A549 (cell line): ENCODE results near the gene SLCO4A1. TPM values are rescaled to one million over a fixed set of nuclear protein-coding genes. Genes with fewer than 3 reads are reported as not detected.

Experiments
- ATAC-seq, 2 experiments: fragments of 200-7000 bp in 1 of 2; fragments of >200 bp in 1 of 2; cut with Nextera tagmentation in 1 of 2; cut with Tn5 transposase in 1 of 2; 3 replicates each; pipeline versions ENCODE4 v1.8.0 to v1.9.1; 2018 to 2020; ENCODE audit warnings: mild to moderate bottlenecking in 1 of 2, moderate library complexity in 1 of 2
- CTCF ChIA-PET: fragments of 300-600 bp; sonication (Branson Sonifier 250); formaldehyde crosslinking; extraction: SDS; loops from one replicate; lab custom pipeline; 2021; ENCODE audit warnings: antibody characterized with exemption, inconsistent platforms; lab: Yijun Ruan, JAX
- POLR2A ChIA-PET: fragments of 350-600 bp; formaldehyde crosslinking; extraction: SDS; loops from one replicate; lab custom pipeline; 2021; ENCODE audit warnings: antibody characterized with exemption, inconsistent platforms; lab: Yijun Ruan, JAX
- DNase-seq, 2 experiments: peaks; one replicate each; pipeline versions ENCODE4 v3.0.0 to v3.0.0-alpha.2; 2011 to 2016; ENCODE audit warnings: low read depth in 1 of 2, low spot score in 1 of 2
- FAIRE-seq: peaks from 2 replicates; lab custom pipeline; 2011; peaks lifted over from hg19 to GRCh38; lab: Jason Lieb, UNC
- H3K27ac ChIP-seq, 2 experiments: fragments of >200 bp; sonication (Bioruptor Twin); formaldehyde crosslinking; 3 replicates each; pipeline ENCODE4 v1.5.1; 2016 to 2017
- H3K4me1 ChIP-seq: fragments of >200 bp; sonication (Bioruptor Twin); formaldehyde crosslinking; 3 replicates; pipeline ENCODE4 v1.6.1; 2016
- H3K4me2 ChIP-seq: fragments of >200 bp; sonication (Bioruptor Twin); formaldehyde crosslinking; 3 replicates; pipeline ENCODE4 v1.6.1; 2016
- H3K4me3 ChIP-seq: fragments of >200 bp; sonication (Bioruptor Twin); formaldehyde crosslinking; 3 replicates; pipeline ENCODE4 v1.5.1; 2016
- H3K9me3 ChIP-seq: fragments of >200 bp; sonication (Bioruptor Twin); formaldehyde crosslinking; 3 replicates; pipeline ENCODE4 v1.6.1; 2016
- FOSB ChIP-seq: fragments of 250-450 bp; sonication (Bioruptor Pico); IDR thresholded peaks from 2 replicates; pipeline ENCODE4 v1.5.0; 2020; ENCODE audit warnings: mild to moderate bottlenecking, moderate library complexity
- GATA3 ChIP-seq: IDR thresholded peaks from 2 replicates; pipeline ENCODE4 v1.6.1; 2012; ENCODE audit warnings: borderline replicate concordance
- HEYL ChIP-seq: fragments of 250-450 bp; sonication (Bioruptor Pico); IDR thresholded peaks from 2 replicates; pipeline ENCODE4 v1.8.0; 2021; ENCODE audit warnings: mild to moderate bottlenecking, moderate library complexity
- JUN ChIP-seq, 2 experiments: fragments of >200 bp; sonication (Bioruptor Twin); formaldehyde crosslinking; IDR thresholded peaks; 2 replicates in 1 of 2; 3 replicates in 1 of 2; pipeline ENCODE4 v1.6.1; 2016 to 2017
- JUNB ChIP-seq: fragments of >200 bp; sonication (Bioruptor Twin); formaldehyde crosslinking; IDR thresholded peaks from 2 replicates; pipeline ENCODE4 v1.6.1; 2016
- KDM5A ChIP-seq: fragments of 200-600 bp; sonication (generic); IDR thresholded peaks from 2 replicates; pipeline ENCODE4 v1.6.1; 2016; ENCODE audit warnings: antibody characterized with exemption, mild to moderate bottlenecking
- POLR2AphosphoS2 ChIP-seq: conservative IDR thresholded peaks from 2 replicates; pipeline ENCODE4 v1.6.1; 2012; ENCODE audit warnings: low read length, improper control_type of control experiment, inconsistent platforms
- SMC3 ChIP-seq: fragments of >200 bp; sonication (Bioruptor Twin); formaldehyde crosslinking; IDR thresholded peaks from 3 replicates; pipeline ENCODE4 v1.6.1; 2018; ENCODE audit warnings: inconsistent platforms
- SREBF2 ChIP-seq: fragments of 450-650 bp; IDR thresholded peaks from 2 replicates; pipeline ENCODE4 v1.6.1; 2014; ENCODE audit warnings: mild to moderate bottlenecking, moderate library complexity
- TFCP2L1 ChIP-seq: fragments of 250-450 bp; sonication (Bioruptor Pico); IDR thresholded peaks from 2 replicates; pipeline ENCODE4 v1.5.0; 2021; ENCODE audit warnings: mild to moderate bottlenecking
- TP53 ChIP-seq: fragments of 250-450 bp; sonication (Bioruptor Pico); IDR thresholded peaks from 2 replicates; pipeline ENCODE4 v1.5.0; 2021; ENCODE audit warnings: mild to moderate bottlenecking, moderate library complexity
- ZC3H11A ChIP-seq: fragments of 450-650 bp; IDR thresholded peaks from 2 replicates; pipeline ENCODE4 v1.6.1; 2014; ENCODE audit warnings: antibody characterized with exemption, mild to moderate bottlenecking
- ZNF302 ChIP-seq: fragments of 250-450 bp; sonication (Bioruptor Pico); IDR thresholded peaks from 2 replicates; pipeline ENCODE4 v1.9.0; 2021; ENCODE audit warnings: inconsistent platforms, mild to moderate bottlenecking, moderate library complexity
- WGBS: methylation state at CpG from one replicate; pipeline ENCODE4 v1.1.6; 2017; ENCODE audit errors: missing lambda C conversion rate; 5-methylcytosine and 5-hydroxymethylcytosine counted together
- polyA plus RNA-seq, 4 experiments: library from polyadenylated mRNA; depleted of rRNA in 3 of 4; stranded (reverse); fragments of >200 nt; fragmentation: RNase III in 1 of 4; extraction: RNeasy Plus Mini Kit Qiagen cat#74134 plus additional on column Dnase treatment in 1 of 4; gene quantifications; 2 replicates in 3 of 4; 3 replicates in 1 of 4; pipeline ENCODE4 v1.2.3, GENCODE V29; 2011 to 2017
- TF ChIP-seq, protein P1 (sequence below): fragments of 150-350 bp; IDR thresholded peaks from 2 replicates; pipeline ENCODE4 v1.6.1; 2014; ENCODE audit warnings: low read depth, mild to moderate bottlenecking, low read length
- TF ChIP-seq, protein P2 (sequence below): IDR thresholded peaks from 2 replicates; pipeline ENCODE4 v1.6.1; 2012; ENCODE audit warnings: low read depth, borderline replicate concordance
- TF ChIP-seq, protein P3 (sequence below): fragments of >200 bp; sonication (Bioruptor Twin); formaldehyde crosslinking; IDR thresholded peaks from 3 replicates; pipeline ENCODE4 v1.6.1; 2016
- TF ChIP-seq, protein P4 (sequence below): fragments of 250-450 bp; sonication (Bioruptor Pico); IDR thresholded peaks from 2 replicates; pipeline ENCODE4 v1.5.0; 2021; ENCODE audit warnings: mild to moderate bottlenecking, moderate library complexity, borderline replicate concordance

Gene SLCO4A1
- polyA plus RNA-seq, 2 of the 4 experiments (the other 2 are of a cell fraction): 1.3 to 11.2 TPM

DNA sequence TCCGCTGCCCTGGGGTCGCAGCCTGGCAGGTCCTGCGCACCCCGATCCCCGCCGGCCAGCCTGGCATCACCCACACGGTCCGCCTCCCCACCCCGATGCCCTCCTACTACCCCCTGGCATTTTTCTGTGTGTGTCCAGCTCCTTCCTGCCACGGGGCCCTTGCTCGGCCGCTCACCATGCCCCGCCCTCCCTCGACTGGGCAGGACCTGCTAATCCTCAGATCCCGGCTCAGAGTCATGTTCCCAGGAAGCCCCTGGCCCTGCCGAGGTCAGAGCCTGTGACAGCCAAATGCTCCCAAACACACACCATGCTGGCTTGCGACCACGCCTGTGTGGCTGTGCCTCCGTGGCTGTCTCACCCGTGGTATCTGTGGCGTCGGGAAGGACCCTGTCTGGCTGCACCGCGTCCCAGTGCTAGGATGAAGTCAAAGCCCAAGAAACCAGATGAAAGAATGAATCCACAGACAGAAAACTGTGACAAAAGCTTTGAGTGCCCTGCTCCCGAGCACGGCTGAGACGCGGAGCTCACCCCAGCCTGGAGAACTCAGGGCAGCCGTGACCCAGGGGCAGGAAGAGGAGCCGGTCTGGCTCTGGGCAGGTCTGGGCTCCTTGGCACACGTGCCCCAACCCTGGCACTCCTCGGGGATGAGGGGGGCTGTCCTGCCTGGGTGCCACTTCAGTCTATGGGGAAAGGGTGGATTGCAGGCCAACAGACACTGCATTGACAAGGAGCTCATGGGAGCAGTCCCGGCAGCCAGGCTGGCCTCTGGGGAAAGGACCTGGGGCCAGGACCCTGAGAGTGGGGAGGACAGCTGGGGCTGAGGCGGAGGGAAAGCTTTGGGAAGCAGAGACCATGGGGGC lies 20.8 kb upstream of the SLCO4A1 start:
- Histone ChIP-seq H3K4me3 (no peak overlapping the region), H3K4me1 (peaks cover 42% of the 10 kb centered on the region), H3K4me2 (no peak overlapping the region), H3K9me3 (no peaks in the 10 kb centered on the region), H3K27ac (peak overlapping the region; percentile 88 to 91; a peak in 4 of 6 replicates)
- CTCF ChIA-PET: interaction anchor here (1.1 to 1.7 kb wide), 4 partner anchors 9 to 187 kb away, joined by 3 to 5 read pairs (median 4); no protein-coding TSS in a partner anchor
- FAIRE-seq (no peak), DNase-seq (no peak), ATAC-seq (no peak)
- POLR2A ChIA-PET: no interaction called here
- TF ChIP-seq ZC3H11A (no peak), TP53 (CRISPR knock-in tag) (no peak), JUNB (no peak), SREBF2 (no peak), FOSB (CRISPR knock-in tag) (no peak), TFCP2L1 (CRISPR knock-in tag) (no peak), POLR2AphosphoS2 (no peak), HEYL (CRISPR knock-in tag) (no peak), GATA3 (no peak), SMC3 (no peak), KDM5A (no peak), ZNF302 (CRISPR knock-in tag) (no peak)
- TF ChIP-seq, protein P1, sequence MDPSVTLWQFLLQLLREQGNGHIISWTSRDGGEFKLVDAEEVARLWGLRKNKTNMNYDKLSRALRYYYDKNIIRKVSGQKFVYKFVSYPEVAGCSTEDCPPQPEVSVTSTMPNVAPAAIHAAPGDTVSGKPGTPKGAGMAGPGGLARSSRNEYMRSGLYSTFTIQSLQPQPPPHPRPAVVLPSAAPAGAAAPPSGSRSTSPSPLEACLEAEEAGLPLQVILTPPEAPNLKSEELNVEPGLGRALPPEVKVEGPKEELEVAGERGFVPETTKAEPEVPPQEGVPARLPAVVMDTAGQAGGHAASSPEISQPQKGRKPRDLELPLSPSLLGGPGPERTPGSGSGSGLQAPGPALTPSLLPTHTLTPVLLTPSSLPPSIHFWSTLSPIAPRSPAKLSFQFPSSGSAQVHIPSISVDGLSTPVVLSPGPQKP: no peak
- TF ChIP-seq, protein P2, sequence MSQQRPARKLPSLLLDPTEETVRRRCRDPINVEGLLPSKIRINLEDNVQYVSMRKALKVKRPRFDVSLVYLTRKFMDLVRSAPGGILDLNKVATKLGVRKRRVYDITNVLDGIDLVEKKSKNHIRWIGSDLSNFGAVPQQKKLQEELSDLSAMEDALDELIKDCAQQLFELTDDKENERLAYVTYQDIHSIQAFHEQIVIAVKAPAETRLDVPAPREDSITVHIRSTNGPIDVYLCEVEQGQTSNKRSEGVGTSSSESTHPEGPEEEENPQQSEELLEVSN: no peak
- TF ChIP-seq, protein P3, sequence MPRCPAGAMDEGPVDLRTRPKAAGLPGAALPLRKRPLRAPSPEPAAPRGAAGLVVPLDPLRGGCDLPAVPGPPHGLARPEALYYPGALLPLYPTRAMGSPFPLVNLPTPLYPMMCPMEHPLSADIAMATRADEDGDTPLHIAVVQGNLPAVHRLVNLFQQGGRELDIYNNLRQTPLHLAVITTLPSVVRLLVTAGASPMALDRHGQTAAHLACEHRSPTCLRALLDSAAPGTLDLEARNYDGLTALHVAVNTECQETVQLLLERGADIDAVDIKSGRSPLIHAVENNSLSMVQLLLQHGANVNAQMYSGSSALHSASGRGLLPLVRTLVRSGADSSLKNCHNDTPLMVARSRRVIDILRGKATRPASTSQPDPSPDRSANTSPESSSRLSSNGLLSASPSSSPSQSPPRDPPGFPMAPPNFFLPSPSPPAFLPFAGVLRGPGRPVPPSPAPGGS: no peak
- TF ChIP-seq, protein P4, sequence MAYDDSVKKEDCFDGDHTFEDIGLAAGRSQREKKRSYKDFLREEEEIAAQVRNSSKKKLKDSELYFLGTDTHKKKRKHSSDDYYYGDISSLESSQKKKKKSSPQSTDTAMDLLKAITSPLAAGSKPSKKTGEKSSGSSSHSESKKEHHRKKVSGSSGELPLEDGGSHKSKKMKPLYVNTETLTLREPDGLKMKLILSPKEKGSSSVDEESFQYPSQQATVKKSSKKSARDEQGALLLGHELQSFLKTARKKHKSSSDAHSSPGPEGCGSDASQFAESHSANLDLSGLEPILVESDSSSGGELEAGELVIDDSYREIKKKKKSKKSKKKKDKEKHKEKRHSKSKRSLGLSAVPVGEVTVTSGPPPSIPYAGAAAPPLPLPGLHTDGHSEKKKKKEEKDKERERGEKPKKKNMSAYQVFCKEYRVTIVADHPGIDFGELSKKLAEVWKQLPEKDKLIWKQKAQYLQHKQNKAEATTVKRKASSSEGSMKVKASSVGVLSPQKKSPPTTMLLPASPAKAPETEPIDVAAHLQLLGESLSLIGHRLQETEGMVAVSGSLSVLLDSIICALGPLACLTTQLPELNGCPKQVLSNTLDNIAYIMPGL (CRISPR knock-in tag): no peak
- WGBS: 88% methylated on average over 26 of the region's 34 CpGs

DNA sequence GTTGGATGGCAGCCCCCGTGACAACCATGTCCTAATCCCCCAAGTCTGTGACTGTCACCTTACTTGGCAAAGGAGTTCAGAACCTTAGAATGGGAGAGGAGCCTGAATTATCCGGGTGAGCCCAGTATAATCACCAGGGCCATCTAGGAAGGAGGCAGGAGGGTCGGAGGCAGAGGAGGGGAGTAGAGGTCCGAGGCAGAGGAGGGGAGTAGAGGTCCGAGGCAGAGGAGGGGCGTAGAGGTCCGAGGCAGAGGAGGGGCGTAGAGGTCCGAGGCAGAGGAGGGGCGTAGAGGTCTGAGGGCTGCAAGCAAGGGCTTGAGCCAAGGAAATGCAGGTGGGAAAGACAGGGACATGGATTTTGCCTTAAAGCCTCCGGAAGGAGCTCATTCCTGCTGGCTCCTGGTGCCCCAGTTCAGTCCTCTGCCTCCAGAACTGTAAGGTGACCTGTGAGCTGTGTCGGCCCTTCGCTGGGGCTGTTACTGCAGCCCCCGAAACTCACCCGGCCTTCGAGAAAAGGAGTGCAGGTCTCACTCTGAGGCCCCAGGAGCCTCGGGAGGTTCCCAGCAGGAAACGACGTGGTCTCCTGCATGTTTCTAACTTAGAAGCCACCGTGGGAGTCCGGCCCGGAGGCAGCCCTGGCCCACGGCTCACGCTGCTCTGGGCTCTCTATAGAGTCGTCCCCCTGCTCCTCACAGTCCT lies 20.0 kb upstream of the SLCO4A1 start:
- Histone ChIP-seq H3K4me2 (peak overlapping the region; percentile 87; the same call in 2 of the 3 replicates), H3K9me3 (no peaks in the 10 kb centered on the region), H3K27ac (peak overlapping the region; percentile 88 to 91), H3K4me3 (no peak overlapping the region), H3K4me1 (peaks cover 42% of the 10 kb centered on the region)
- FAIRE-seq (no peak), DNase-seq (no peak), ATAC-seq (no peak)
- TF ChIP-seq, protein P2: no peak
- TF ChIP-seq JUN (IDR thresholded peaks at IDR 0.05): no peak
- CTCF ChIA-PET: interaction anchor here (0.9 to 1.7 kb wide), 8 partner anchors 9 to 186 kb away, joined by 3 to 7 read pairs (median 4); partner anchors contain the start of gene SLCO4A1
- POLR2A ChIA-PET: no interaction called here
- WGBS: 94% methylated on average over 24 of the region's 25 CpGs
